ENCODE results near the gene MAST4.

GRCh38 chr5:67163863-67164595 lies 567.8 kb downstream of the MAST4 start:
- TF ChIP-seq EZH2 (optimal IDR thresholded peaks at IDR 0.05; ENCODE audit: low read depth, low read length) = no peak
- no peak for TF ChIP-seq CTCF (IDR thresholded peaks at IDR 0.05; ENCODE audit: low read length)
- TF ChIP-seq EZH2phosphoT487 (IDR thresholded peaks at IDR 0.05; ENCODE audit: low read length) = no peak

Data from MM.1S (cell line).